HG03442 (cell line): ENCODE measurements around the gene ACMSD.
"Not testable (repeated sequence)": the region's sequence is repeated elsewhere in the genome, so short reads cannot be mapped to it uniquely, and the experiment has no call there.

Source experiments
- ATAC-seq: cut with Tn5 transposase; IDR thresholded peaks from one replicate; pipeline ENCODE4 v1.9.1; 2021; ENCODE audit warnings: mild to moderate bottlenecking, moderate library complexity; ENCODE audit not compliant: unreplicated experiment

ACMSD gene

GRCh38 chr2:134838143-134838620 lies at the start of gene ACMSD:
Gene ACMSD (plus strand): TSS chr2:134838616. CDS start chr2:134838683, 67 bp downstream.
- ATAC-seq, result no peak

GRCh38 chr2:134790487-134790886 lies 47.9 kb upstream of the ACMSD start:
- ATAC-seq, result no peak

DNA sequence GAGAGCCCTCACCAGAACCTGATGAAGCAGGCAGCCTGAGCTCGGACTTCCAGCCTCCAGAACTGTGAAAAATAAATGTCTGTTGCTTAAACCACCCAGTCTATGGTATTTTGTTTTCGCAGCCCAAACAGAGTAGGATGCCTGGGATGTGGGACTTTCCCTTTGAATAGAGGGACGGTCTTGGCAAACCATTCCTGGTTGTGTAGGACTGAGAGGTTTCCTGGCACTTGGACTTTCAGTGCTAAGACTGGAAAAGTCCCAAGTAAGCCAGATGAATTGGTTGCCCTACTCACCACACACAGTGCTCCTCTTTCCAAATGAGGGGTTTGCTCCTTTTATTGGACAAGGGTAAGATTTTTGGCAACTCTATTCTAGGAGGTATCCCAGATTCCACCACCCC lies 46.8 kb upstream of the ACMSD start:
- ATAC-seq, result no peak

DNA sequence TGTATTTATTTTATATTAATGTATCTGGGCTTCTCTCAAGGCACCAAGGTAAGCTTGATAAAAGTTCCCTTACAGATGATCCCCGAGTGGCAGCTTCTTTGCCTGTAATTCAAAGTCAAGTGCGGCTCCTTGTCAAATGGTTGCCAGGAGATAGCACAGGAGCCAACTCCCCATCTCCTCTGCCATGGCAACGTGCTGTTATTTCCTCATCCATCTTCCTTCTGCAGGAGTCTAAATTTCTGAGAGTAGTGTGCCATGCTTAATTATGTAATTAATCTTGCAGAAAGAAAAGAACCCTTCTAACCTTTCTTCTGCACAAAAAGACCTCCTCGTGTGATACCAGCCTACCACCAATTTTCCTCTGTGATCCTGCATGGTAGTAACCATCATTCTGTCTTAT lies 46.2 kb upstream of the ACMSD start:
- no peak for ATAC-seq

DNA sequence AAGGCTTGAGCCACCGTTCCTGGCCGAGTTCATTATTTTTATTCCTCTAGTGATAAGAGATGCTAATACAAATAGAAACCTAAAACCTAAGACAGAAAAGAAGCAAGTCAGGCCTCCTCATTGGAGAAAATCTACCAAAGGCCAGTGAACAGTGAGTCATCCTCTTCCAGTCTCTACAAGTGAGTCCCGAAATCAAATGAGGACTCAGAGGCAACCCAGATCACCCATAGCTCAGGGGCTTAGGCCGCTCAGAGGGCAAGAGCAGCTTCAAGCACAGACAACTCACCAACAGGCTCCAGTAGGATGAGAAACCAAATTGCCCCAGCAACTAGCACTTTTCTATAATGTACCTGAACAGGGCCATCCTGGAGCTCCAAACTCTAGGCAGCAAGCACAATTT lies 42.7 kb upstream of the ACMSD start:
- no peak for ATAC-seq

DNA sequence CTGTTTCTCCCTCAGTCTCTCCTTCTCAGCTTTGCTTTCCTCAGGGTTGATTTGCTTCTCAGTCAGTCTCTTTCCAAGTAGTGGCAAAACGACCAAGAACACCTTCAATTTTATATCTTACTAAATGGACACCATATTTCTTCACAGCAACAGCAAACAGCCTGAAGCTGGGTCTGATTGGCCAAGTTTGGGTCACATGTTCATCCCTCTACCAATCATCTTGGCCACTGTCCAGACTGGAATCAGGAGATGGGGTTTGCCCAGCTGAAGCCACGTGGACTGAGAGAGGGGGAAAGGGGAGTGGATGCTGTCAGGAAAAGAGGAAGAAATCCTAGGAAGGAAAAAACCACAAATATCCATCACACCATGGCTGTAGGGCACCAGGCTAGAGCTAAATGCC lies 42.0 kb upstream of the ACMSD start:
- no peak for ATAC-seq

GRCh38 chr2:134799936-134800335 lies 38.5 kb upstream of the ACMSD start:
- no peak for ATAC-seq

DNA sequence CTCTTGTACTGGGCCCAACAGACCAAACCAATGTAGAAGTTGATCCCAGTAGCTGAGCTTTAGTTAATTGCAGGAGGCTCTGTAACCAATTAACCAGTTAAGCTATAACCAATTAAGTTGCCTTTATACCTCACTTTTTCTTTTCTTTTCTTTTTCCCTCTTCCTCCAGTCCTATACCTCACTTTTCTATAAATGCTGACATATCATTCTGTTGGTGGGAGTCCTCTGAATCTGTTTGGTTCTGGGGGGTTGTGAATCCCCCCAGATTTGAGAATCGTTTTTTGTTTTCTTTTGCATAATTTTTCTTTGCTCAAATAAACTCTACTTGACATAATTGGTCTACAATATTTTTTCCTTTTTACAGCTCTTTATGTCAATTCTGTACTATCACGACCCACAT lies 38.1 kb upstream of the ACMSD start:
- no peak for ATAC-seq

DNA sequence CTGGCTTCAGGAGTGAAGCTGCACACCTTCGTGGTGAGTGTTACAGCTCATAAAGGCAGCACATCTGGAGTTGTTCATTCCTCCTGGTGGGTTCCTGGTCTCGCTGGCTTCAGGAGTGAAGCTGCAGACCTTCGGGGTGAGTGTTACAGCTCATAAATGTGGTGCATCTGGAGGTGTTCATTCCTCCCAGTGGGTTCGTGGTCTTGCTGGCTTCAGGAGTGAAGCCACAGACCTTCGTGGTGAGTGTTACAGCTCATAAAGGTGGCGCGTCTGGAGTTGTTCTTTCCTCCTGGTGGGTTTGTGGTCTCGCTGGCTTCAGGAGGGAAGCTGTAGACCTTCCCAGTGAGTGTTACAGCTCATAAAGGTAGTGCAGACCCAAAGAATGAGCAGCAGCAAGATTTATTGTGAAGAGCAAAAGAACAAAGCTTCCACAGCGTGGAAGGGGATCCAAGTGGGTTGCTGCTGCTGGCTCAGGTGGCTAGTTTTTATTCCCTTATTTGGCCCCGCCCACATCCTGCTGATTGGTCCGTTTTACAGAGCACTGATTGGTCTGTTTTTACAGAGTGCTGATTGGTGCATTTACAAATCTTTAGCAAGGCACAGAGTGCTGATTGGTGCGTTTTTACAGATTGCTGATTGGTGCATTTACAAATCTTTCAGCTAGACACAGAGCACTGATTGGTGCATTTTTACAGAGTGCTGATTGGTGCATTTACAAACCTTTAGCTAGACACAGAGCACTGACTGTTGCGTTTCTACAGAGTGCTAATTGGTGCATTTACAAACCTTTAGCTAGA lies 34.6 kb upstream of the ACMSD start:
- not testable (repeated sequence) for ATAC-seq

DNA sequence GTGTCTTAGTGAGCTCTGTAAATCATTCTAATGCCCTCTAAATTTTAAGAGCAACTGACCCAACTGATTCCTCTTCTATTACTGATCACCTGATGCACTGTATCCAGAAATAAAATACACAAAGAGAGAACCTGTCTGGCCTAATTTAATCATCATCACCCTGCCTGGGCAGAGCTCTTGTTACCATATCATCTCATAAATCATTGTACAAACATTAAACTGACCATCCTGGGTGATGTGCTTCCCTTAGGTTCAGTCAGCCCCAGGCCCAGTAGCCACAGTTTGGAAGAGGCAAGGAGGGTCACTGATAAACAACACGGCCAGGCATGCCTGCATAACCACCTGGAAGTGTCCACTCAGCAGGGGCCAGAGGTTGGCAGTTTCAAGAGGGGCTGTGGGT lies 22.7 kb upstream of the ACMSD start:
- ATAC-seq, result no peak

DNA sequence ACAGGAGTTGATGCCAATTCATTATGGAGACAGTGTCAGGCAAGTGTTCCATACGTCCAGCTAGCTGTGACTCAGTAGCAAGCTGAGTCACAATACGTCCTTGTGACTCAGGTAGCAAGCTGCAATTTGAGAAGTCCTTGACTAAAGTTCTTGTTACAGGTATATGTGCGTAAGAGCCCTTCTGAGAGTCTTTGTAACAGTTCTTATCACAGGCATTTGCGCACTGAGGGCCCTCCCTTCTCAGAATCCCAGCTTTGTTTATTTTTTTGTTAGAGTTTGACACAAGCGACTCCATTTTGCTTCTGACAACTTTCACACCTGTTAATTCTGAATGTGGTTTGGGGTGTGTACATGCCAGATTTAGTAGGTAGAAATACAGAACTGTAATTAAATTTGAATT lies 20.1 kb upstream of the ACMSD start:
- ATAC-seq, result no peak

DNA sequence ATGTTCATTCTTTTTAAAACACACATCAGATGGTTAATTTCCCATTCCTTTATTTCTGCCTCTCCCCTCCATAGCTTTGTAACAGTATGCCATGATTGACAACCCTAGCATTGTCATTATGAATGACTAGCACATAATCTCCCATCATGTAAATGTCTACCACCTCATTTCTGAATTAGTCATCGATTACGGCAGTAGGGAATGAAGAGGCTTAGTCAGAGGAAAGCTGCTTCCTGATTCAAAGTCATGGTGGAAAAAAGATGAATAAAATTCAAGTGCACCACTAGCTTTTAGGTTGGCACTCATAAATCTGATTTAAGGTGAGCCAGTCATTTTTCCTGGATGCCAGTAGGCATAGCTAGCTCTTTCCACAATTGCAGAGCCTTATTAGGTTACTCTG lies 19.1 kb upstream of the ACMSD start:
- ATAC-seq, result no peak

DNA sequence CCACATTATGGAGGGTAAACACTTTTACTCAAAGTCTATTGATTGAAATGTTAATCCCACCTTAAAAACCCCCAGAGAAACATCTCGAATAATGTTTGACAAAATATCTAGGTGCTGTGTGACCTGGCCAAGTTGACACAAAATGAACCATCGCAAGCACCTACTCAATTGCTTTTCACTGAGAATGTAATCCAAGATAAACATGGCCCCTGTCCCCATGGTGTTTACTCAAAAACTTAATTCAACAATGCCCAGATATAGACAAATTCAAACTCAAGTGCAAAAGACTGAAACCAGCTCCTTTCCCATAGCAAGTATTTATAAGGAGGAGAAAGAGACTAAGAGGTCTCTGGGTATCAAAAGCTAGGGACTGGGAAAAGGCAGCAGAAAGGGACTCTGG lies 15.0 kb upstream of the ACMSD start:
- no peak for ATAC-seq

GRCh38 chr2:134823832-134824231 lies 14.6 kb upstream of the ACMSD start:
- no peak for ATAC-seq

DNA sequence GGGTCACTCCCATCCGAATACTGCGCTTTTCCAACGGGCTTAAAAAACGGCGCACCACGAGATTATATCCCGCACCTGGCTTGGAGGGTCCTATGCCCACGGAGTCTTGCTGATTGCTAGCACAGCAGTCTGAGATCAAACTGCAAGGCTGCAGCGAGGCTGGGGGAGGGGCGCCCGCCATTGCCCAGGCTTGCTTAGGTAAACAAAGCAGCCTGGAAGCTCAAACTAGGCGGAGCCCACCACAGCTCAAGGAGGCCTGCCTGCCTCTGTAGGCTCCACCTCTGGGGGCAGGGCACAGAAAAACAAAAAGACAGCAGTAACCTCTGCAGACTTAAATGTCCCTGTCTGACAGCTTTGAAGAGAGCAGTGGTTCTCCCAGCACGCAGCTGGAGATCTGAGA lies 12.7 kb upstream of the ACMSD start:
- not testable (repeated sequence) for ATAC-seq

GRCh38 chr2:134835471-134835870 lies 2.9 kb upstream of the ACMSD start:
- ATAC-seq, result no peak

DNA sequence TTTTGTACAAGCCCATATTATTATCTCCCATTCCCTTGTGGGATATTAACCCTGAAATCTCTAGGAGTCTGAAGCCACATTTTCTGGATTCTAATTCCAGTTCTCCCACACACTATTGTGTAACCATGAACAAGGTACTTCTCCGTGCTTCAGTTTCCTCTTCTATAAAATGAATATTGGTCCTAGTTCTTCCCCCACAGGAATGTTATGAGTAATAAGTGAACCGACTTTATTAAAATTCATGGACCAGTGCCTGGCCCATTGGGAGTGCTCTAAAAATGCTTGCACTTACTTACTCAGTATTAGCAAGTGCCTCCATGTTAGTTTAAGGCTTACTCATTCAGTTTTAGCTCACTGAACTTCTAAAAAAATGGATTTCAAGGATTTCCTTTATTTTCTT lies 1.4 kb upstream of the ACMSD start:
- no peak for ATAC-seq

DNA sequence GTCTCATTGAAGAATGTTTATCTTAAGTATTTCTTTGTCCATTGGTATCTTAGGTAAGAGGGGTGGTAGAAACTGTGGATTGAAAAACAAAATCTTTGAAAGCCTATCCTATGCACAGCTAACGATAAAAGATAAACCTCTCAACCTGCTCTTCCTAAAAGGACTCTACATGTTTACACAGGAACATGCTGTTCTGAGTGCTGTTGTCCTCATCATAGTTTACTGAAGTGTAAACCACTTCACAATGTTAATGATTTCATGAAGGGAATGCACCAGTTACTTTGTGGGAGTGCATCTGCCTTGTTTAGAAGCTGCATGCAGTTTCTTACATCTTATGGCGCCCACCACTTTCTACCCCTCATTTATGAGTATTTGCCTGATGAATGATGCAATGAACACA lies 1.2 kb downstream of the ACMSD start:
- ATAC-seq, result no peak

- no peak for ATAC-seq
Observed at GRCh38 chr2:134842930-134843490, 4.6 kb downstream of the ACMSD start.

DNA sequence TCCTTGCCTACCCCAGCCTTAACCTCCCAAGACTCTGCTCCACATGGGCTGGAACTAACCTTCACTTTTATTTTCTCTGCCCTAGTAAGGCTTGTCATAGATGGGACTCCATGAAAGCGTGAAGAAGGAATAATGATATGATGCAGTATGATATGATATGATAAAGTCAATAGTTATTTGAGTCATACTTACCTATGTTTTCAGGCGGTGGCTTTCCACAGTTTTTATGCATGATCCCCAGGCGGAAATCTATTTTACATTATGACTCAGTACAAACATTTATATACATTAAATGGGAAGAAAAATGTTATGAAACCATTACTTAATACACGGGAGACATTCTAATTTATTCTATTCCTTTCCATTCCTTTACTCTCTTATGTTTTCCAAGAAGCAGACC lies 5.6 kb downstream of the ACMSD start:
- ATAC-seq, result no peak

- no peak for ATAC-seq
Observed at GRCh38 chr2:134845028-134845427, 6.6 kb downstream of the ACMSD start.

DNA sequence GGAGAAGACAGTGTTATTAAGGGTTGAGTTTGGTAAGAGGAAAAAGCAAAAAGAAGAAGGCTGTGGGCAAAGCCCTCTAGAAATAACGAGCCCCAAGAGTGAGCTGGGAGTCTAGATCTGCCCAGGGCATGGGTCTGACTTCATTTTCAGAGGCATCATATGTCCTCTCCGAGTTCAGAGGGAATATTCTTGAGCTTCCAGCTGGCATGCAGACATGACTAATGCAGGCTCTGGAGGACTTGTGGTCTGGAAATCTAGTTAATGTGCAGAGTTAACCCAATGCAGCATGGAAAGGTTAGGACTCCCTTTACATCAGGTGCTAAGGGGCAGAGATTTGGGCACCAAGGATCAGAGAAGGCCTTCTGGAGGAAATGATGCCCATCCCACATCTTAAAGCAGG lies 7.3 kb downstream of the ACMSD start:
- no peak for ATAC-seq

DNA sequence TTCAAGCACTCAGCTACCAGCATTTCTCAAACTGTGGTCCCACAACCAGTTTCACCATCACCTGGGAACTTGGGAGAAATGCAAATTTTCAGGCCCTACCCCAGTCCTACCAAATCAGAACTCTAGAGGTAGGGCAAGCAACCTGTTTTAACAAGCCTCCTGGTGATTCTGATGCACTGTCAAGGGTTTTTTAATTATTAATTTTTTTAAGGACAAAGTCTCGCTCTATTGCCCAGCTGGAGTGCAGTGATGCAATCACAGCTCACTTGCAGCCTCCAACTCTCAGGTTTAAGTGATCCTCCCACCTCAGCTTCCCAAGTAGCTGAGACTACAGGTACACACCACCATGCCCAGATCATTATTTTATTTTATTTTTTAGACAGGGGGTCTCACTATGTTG lies 7.8 kb downstream of the ACMSD start:
- no peak for ATAC-seq
